ENCODE measurements around the gene CKAP2L.

GRCh38 chr2:112730791-112731190, 33.6 kb downstream of the CKAP2L start:
- no peak for TF ChIP-seq TAF1 (IDR thresholded peaks at IDR 0.05; ENCODE audit: low read depth, low read length)
- no peak for TF ChIP-seq POLR2AphosphoS5 (IDR thresholded peaks at IDR 0.05; ENCODE audit: low read depth, low read length)
